GM21367 (cell line): Measurements from ENCODE around the gene GPS1.

Source experiments
- ATAC-seq: cut with Tn5 transposase; IDR thresholded peaks from one replicate; pipeline ENCODE4 v1.9.1; 2021; ENCODE audit not compliant: unreplicated experiment

GPS1 gene

GRCh38 chr17:82051776-82052637, at the start of gene GPS1, which contains the start of gene RFNG:
TSS of gene GPS1 (plus strand) at chr17:82051898. CDS start at chr17:82051932, 34 bp downstream.
TSS of gene RFNG (minus strand) at chr17:82051811. CDS start at chr17:82051766, 45 bp downstream.
- ATAC-seq, result no peak

GRCh38 chr17:82003411-82004381, 48.0 kb upstream of the GPS1 start:
- ATAC-seq, result no peak

DNA sequence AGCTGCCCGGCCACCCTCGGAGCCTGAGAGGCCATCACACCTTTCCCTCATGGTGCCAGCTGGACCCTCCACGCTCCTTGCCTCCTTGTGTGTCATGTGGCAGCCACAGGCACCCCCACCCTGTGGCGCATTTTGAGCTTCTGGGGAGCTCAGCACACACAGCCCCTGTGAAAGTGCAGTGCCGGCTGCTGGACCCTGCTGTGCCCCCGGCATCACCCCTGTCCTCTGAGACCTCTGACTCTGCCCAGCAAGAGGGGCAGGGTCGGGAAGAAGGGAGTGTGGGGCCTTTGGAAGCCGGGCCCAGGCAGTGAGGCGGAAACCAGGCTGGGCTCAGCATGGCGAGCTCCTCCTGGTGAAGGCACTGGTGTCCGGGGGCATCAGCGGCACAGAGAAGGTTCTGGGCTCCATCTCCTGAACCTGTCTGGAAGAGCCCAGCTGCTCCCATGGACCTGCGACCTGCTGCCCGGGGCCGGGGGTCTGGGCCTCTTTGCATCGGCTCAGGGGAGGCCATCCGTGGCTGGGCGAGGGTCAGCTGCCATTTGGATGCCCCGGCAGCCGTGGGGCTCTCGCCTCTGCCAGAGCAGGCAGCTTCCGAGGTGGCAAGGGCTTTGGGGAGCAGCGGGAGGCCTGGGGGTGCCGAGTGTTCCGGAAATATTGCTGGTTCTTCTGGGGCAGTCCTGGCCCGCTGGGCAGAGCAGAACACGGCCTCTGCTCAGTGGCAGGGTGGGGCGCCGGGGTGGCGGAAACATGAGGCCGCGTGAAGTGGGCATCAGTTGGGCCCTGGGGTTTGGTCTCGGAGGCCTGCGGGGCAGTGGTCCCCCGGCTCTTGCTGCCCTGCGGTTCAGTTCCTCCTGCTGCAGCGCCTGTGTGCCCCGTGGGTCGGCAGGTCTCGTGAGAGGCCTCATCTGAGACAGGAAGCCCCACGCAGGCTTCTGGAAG, 46.9 kb upstream of the GPS1 start:
- ATAC-seq, result no peak

- ATAC-seq, result no peak
These were observed 45.9 kb upstream of the GPS1 start for GRCh38 chr17:82005701-82006348.

- ATAC-seq, result no peak
These were observed 45.0 kb upstream of the GPS1 start for GRCh38 chr17:82006468-82007227.

GRCh38 chr17:82007228-82007494, 44.5 kb upstream of the GPS1 start:
- no peak for ATAC-seq

DNA sequence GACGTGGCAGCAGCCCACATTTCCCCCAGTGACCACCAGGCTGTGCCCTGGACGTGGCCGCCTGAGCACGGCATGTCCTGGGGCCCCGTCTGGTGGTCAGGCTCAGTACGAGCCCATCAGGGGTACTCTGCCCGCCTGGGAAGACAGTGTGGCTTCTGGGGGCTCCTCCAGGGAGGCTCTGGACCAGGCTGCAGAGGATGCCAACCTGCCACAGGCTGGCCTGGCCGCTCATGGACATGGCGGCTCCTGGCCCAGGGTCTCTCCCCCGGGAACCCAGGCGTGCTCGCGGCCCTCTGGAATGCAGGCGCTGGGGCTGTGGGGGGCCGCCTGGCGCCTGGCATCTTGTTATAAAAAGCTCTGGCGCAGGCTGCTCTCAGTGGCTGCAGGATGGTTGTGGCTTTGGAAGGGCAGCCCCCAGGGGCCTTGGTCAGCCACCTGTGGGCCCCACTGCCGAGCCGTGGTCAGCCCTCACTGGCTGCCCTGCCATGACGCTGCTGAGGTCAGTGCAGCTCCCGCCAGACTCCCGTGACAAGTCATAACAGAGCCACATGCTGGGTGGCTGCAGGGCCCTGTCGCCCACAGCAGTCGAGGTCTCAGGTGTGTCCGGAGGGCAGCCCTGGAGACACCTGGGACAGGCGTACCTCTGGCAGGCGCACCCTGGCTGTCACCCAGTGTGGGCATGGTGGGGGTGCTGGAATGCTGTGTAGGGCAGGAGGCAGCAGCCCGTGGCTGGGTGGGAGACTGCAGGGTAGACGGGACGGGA, 44.0 kb upstream of the GPS1 start:
- ATAC-seq, result no peak

DNA sequence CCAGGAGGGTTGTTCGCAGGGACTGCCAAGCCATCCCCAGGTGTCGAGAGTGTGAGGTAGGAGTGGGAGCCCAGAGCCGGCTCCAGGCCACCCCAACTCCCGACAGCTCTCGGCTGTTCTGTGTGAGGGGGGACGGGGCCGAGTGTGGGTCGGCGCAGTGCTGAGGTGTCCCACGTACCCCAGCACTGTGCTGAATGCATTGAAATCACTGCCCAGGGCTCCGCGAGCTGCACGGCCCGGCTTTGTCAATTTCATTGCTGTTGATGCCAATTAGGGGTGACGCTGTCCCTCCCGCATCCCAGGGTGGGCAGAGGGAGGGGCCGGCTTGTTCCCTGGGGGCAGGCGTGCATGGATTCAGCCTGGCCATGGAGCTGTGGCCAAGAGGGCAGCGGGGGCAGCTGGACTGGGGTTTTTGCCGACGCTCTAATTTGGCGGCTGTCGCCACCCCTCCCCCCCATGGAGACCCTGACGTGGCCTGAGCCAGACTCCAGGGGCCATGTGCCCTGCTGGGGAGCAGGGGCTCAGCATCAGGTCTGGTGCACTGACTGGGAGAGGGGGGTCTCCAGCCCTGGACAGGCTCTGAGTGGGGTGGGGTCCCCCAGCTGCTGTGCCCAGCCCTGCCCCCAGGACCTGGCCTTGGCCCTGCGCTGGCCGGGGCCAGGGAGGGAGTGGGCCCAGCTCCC, 43.3 kb upstream of the GPS1 start:
- no peak for ATAC-seq

- no peak for ATAC-seq
These were observed 42.7 kb upstream of the GPS1 start for GRCh38 chr17:82008941-82009405.

DNA sequence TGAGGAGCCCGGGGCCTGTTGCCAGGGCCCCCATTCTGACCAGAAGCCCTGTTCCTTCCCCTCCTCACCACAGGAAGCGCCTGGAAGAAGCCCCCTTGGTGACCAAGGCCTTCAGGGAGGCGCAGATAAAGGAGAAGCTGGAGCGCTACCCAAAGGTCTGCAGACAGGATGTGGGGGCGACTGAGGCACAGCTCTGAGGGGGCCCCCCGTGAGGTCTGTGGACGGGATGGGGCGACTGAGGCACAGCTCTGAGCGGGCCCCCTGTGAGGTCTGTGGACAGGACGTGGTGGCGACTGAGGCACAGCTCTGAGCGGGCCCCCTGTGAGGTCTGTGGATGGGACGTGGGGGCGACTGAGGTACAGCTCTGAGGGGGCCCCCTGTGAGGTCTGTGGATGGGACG, 42.3 kb upstream of the GPS1 start:
- ATAC-seq, result no peak

GRCh38 chr17:82010575-82011525, 40.8 kb upstream of the GPS1 start:
- ATAC-seq, result no peak

DNA sequence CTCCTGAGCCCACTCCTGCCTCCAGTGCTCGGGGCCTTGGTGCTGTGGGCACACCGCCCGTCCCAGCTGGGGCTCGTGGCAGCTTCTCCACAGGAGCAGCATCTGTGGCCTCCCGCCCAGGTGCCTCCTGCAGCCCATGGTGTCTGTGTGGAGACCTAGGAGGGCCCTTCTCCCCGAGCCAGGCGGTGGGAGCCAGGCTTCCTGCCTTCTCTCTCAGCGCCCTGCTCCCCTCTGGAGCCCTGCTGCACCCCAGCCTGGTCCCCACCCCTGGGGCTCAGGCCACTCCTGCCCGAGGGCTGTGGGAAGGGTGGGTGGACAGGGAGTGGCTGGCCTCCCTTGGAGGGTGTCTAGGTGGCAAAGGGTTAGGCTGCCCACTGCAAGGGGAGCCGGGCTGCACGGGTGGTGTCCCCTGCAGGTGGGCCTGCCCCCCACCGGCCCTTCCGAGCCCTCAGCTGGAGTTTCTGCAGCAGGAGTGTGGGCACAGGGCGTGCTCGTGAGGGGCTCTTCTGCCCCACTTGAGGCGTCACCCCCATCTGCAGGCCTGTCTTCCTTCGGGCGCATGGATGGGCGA, 40.0 kb upstream of the GPS1 start:
- no peak for ATAC-seq

- no peak for ATAC-seq
These were observed 39.4 kb upstream of the GPS1 start for GRCh38 chr17:82012261-82012639.

GRCh38 chr17:82012640-82013295, 38.9 kb upstream of the GPS1 start:
- no peak for ATAC-seq

DNA sequence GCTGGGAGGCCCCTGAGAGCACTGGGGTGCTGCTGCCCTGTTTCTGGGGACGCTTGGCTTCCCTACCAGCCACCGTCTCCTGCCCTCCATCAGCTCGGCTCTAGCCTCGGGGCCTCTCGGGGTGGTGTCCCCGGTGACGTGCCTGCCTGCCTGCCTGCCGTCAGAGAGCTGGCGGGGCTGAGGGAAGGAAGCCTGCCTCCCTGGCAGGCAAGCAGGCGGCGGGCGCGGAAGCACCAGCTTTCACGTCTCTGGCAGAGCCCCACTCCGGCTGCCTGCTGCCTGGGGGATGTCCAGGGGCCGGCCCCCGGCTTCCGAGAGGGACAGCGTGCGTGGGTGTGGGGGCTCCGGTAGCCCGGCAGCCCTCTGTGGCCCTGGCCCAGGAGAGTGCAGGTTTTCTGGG, 38.4 kb upstream of the GPS1 start:
- ATAC-seq, result no peak

DNA sequence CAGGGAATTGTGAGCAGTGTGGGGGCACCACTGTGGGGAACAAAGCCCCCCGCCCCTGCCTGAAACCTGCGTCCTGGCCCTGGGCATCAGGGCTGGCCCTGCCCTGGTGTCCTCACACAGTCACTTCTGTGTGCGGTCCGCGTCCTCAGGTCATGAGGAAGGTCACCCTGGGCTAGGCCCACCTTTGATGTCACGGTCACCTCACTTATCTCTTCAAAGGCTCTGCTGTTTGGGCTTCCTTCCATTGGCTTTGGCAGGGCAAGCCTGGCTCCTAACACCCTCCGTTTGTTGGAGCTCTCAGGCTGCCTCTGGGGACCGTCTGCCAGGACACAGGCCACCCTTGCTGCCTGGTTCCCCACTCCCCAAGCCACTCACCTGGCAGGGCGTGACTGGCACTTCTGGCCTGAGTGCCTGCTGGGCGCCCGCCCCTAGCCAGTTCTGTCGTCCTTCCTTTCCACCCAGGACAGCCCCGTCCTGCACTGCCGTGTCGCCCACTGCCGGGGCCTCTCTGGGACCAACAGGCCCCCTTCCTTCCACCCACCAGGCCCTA, 37.9 kb upstream of the GPS1 start:
- ATAC-seq, result no peak
